GM21367 (cell line): ENCODE data around the gene KRTAP10-8.
"Not testable (repeated sequence)": the region's sequence is repeated elsewhere in the genome, so short reads cannot be mapped to it uniquely, and the experiment has no call there.

ENCODE experiments used
- ATAC-seq: cut with Tn5 transposase; IDR thresholded peaks from one replicate; pipeline ENCODE4 v1.9.1; 2021; ENCODE audit not compliant: unreplicated experiment

Gene KRTAP10-8

DNA sequence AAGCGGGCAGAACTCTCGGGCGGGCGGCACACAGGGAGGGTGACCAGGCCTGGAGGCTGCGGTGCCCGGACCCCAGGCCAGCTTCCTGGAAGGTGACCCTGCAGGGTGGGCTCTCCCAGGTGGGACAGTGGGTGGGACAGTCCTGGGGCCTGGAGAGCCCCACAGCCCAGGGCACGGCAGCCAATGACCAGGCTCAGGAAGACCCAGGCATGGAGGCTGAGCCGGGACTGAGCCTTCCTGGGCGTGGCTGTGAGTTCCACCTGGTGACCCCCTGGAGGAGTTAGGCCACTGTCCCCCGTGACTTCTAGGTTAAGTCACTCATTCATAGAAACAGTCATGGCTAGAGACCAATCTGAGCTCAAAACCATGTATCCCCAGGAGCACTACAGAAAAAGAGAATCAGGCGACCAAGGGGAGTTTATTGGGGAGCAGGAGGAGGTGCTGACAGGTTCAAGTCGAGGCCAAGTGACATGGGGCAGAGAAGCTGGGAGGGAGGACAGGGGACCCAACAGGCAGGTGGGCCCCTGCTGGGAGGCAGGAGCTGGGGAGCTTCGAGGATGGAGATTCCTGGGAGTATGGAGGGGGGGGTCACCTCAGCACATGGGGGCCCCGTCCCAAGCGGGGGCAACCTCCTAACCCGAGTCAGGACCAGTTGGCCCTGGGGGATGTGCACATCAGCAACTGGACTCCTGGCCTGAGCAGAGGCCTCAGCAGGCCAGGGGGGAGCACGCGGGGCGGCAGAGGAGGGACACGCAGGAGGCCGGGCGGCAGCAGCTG is 32.6 kb upstream of the KRTAP10-8 start:
- no peak for ATAC-seq

DNA sequence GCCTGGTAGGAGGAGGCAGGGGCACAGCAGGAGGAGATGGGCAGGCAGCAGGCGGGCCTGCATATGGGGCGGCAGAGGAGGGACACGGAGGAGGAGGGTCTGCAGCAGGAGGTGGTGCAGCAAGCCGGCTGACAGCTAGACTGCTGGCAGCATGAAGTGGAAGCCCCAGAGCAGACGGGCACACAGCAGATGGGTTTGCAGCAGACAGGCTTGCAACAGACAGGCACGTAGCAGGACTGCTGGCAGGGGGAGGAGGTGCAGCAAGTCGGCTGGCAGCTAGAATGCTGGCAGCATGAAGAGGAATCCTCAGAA is 32.1 kb upstream of the KRTAP10-8 start:
- no peak for ATAC-seq

DNA sequence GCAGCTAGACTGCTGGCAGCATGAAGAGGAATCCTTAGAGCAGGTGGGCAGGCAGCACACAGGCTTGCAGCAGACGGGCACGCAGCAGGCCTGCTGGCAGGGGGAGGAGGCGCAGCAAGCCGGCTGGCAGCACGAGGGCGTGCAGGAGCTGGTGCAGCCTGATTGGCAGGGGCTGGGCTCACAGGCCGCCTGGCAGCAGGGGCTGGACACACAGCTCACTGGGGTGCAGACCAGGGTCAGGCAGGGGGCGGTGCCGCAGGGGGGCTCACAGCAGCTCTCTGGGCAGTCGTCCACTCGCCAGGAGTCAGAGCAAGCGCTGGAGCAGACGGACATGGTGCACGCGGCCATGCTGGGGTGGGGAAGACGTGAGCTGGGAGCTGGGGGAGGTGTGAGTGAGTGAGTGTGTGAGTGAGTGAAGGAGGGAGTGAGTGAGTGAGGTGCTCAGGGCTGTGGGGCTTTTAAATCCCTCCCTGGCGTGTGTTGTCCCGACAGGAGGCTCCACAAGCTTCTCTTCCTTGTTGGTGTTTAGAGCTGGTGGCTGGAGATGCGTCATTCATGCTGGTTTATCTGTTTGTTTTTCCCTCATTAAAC is 31.6 kb upstream of the KRTAP10-8 start, which contains the start of gene KRTAP10-5:
KRTAP10-5 (minus strand) TSS at position 374 of the 591 bp plus-strand sequence; CDS start at position 348, 26 bp downstream.
- ATAC-seq = not testable (repeated sequence)

DNA sequence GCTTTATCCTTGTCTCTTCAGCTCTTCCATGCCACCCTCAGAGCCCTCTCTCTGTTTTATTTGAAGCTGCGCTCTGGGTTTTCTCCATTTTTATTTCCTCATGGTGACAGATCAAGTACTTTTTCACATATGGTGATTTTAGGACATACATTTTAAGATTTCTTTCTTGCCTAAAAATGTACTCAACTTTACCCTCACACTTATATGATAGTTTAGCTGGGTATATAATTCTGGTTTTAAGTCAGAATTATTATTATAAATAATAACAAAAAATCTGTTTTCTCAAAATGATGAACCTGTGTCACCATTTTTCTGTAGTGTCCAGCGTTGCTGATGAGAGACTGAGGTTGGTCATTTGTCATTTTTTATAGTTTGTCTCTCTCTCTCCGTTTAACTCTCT is 30.7 kb upstream of the KRTAP10-8 start:
- no peak for ATAC-seq

DNA sequence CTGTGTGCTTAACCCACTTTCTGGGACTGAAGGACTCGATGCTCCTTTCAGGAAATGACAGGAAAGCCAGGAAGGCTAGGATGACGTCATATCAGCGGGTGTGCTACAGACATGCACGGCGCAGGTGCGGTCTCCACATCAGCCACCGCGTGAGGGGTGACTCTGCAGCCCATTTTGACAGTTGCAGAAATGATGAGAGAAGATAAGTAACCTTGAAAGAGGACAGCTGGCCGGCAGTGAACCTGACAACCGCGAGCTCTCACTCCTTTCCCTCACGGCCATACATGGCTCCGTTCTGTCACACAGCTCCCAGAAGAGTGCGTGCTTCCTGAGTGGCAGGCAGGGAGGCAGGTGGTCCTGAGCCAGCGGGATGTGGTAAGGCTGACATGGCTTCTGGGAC is 29.8 kb upstream of the KRTAP10-8 start:
- no peak for ATAC-seq

DNA sequence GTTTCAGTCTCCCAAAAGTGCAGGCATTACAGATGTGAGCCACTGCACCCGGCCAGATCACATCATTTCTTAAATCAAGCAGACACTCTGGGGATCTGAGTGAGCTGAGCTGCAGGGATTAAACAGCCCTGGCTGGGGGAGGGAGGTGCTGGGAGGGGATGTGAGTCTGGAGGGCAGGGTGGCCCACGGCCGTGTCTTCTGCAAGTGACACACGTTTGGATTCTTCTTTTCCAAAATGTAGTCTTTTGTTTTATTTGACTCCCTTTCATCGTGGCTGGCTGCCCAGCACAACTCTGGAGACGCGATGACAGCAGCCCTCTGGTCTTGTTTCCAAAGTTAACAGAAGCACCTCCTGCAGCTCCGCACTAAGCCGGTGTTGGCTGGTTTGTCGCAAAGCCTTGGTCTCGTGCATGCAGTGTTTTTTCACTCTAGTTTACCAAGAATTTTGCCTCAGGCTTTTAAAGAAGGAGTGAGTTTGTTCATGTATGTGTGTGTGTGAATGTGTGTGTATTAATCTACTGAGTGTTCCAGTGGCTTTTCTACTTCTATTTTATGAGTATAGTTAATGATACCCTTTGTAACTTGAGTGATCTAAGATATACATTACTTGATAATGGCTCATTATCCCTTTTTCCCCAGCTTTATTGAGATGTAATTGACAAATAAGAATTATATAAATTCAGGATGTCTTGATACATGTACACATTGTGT is 28.6 kb upstream of the KRTAP10-8 start:
- ATAC-seq = no peak

DNA sequence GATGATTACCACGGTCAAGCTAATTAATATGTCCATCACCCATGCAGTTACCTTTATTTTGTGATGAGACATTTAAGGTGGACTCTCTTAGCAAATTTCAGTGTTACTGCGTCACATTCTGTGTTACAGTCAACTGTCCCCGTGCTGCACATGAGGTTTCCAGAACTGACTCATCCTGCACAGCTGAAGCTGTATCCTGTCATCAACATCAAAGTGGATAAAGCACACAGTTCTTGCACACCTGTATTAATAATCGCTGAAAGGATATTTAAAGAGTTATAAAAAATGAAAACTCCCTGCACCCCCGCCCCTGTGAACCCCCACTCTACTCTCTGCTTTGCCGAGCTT is 28.1 kb upstream of the KRTAP10-8 start:
- ATAC-seq = no peak

DNA sequence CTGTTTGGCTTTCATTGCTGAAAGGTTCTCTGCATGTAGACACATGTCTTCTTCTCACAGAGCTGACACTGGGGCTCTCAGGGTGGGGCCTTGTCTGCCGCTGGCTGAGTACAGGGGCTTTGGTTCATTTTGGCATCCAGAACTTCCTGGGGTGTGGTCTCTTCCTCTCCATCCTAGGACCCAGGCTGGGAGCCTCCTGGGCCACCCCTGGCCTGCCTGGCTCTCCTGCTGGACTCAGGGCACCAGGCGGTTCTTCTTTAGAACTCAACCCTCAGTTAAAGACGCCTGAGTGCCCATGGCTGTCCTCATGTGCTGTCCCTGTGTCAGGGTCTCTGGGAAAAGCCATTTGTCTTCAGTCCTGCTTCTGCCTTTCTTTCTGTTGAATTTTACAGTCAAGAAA is 26.0 kb upstream of the KRTAP10-8 start:
- ATAC-seq = no peak

DNA sequence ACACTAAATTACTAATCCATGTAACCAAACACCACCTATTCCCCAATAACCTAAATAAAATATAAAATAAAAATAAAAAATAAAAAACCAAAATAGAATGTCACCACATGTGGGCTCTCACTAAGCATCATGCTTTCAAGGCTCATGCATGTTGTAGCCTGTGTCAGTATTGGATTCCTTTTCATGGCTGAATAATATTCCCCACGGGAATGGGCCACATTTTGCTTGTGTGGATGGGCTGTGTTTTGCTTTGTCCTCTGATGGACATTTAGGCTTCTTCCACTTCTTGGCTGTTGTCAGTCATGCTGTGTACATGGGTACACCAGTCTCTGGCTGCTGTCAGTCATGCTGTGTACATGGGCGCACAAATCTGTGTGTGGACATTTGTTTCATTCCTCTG is 22.8 kb upstream of the KRTAP10-8 start:
- ATAC-seq = no peak

DNA sequence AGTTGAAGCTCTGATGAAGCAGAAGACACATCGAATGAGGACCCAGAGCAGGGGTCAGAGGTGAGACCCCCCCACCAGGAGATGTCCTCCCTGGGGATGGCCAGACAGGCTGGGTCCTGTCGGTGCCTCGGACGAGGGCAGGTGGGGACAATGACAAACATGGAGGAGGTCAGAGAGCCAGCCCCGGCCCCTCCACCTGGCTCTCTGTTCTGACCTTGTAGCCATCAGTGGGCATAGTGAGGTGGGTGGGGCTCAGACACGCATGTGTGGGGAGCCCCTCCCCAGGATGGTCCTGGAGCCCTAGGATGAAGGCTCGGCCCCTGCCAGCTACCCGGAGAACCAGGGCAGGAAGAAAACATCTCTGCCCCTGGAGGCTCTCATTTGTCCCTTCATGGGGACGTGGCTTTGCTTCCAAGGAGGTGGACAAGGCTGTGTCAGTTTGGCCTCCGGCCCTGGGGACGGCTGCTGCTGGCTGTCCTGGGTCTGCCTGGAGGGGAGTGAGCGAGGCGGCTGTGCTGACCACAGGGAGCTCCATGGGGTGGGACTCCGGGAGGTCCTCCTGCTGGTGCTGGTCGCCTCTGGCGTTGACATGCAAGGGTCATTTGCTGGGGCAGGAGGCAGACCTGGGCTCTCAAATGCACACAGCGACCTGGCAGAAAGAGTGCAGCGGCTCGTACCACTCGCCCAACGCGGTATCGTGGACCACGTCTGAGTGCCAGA is 22.1 kb upstream of the KRTAP10-8 start:
- ATAC-seq = no peak

DNA sequence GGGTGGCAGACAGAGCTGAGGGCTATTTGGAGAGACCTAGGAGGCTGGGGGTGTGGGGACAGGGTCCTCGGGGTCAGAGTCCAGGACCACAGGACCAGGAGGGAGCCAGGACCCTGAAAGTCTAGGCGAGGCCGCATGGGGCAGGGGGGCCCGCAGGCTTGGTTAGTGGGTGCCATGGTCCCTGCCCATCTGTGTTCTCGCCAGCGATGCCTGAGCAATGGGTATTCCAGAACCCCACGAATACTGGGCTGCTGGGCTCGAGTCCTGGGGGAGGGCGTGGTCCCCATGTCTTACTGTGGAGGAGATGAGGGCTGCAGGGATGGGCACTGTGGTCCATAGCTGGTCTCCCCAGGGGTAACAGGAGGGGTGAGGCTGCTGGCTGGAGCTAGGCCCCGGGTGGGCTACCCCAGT is 21.6 kb upstream of the KRTAP10-8 start:
- no peak for ATAC-seq

DNA sequence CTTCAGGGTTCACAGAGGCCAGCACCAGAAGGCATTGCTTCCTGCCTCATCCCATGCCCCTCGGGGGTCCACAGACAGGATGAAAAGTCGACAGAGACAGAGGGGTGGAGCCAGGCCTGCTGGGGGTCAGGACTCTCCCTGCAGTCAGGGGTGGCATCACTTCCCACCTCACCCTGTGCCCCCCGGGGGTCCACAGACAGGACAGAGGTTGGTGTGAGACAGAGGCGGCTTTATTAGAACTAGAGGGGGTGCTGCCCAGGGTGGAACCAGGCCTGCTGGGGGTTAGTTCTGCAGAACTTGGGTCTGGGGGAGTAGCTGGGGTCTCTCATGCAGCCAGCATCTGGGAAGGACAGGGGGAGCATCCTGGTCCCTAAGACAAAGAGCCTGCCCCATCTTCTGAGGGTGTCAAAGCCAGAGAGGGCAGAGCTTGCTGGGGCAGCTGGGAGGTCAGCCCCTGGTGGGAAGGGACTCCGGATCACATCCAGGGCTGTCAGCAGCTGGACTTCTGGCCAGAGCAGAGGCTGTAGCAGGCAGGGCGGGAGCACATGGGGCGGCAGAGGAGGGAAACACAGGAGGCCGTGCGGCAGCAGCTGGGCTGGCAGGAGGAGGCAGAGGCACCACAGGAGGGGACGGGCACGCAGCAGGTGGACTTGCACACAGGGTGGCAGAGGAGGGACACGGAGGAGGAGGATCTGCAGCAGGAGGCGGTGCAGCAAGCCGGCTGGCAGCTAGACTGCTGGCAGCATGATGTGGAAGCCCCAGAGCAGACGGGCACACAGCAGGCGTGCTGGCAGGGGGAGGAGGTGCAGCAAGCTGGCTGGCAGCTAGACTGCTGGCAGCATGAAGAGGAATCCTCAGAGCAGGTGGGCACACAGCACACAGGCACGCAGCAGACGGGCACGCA is 20.7 kb upstream of the KRTAP10-8 start:
- not testable (repeated sequence) for ATAC-seq

DNA sequence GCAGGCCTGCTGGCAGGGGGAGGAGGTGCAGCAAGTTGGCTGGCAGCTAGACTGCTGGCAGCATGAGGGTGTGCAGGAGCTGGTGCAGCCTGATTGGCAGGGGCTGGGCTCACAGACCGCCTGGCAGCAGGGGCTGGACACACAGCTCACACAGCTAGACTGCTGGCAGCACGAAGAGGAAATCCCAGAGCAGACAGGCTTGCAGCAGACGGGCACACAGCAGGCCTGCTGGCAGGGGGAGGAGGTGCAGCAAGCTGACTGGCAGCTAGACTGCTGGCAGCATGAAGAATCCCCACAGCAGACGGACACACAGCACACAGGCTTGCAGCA is 20.1 kb upstream of the KRTAP10-8 start:
- not testable (repeated sequence) for ATAC-seq

DNA sequence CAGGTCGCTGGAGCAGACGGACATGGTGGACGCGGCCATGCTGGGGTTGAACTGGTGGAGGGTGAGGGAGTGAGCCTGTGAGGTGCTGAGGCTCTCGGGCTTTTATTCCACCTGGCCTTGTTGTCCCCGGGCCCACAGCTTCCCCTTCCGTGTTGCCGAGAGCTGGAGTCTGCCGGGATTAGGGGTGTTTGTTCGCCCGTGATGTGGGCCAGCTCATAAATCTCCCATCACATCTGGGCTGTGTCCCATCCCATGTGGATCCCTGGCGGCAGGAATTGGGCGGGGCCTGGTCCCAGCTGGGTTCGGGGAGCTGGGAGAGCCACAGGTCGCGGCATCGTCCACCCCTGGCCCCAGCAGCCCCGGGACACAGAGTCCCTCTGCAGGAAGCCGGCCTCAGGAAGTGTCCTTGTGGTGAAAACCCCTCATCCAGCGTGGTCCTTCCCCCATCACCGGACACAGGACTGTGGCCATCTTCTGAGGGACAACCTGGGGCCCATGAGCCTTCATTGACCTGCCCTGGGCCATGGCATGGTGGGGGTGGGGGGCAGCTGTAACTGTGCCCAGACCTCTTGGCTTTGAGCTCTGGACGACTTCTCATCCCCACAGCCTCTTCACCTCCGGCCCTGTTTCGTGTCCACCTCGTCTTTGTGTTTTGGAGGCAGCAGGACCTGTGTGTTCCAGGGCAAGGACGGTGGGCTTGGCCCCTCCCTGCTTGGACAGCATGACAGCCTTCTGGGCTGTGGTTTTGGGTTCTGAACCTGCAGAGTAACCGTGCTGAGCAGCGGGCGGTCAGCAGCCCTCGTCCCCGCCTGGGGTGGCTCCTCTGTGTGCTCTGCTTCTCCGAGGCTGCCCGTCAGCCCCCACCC is 19.2 kb upstream of the KRTAP10-8 start, which contains the start of gene KRTAP10-6:
KRTAP10-6 (minus strand) TSS at position 60 of the 866 bp plus-strand sequence; CDS start at position 39, 21 bp downstream.
- no peak for ATAC-seq

DNA sequence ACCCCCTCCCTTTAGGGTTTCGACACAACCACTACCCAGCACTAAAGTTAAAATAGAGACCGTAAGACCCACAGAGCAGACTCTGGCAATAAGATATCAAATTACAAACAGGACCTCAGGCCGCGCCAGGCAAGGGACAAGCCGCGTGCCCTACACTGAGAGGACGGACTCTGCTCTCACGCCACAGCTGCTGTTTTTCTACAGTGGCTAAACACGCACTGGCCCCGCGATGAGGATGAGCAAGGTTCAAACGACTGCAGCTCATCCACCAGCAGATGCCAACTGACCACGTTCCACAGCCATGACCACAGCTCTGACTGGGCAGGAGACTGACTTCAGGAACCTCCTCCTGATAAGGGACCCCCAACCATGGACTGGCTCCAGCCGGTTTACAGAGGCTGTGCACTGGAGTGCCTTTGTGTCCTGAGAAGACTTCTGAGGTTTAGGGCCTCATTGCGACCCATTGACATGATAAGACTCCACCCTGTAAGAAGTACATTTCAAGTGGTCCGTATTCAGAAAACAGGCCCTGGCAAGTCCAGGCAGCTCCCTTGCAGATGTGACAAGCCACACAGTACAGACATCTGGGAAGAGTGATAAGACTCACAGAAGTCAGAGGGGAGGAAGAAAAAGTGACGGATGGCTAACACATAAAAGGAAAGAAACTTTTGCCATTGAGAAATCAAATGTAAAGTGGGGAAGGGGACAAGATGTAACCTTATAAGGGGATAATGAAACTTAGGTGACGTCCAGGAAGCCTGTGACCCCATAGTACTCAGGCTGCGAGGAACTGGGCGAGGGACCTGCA is 18.1 kb upstream of the KRTAP10-8 start:
- ATAC-seq = no peak

DNA sequence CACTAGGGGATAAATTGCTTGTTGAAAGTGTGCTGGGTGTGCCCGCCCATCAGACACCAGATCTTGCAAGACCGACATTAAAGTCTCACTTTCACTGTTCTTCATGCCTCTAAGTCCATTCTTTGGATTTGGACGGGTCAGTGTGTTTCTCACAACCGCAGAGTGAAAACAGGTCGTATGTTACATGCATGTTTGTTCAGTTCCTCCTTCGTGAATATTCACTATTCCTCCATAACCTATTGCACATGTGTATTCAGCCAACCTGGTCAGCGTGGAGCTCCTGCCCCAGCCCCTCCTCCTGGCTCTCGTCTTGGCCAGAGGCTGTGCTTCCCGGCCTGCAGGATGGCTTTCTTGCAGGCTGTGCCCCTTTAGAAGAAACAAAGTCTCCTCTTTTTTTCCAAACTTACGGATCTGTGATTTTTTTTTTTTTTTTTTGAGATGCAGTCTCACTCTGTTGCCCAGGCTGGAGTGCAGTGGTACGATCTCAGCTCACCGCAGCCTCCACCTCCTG is 17.4 kb upstream of the KRTAP10-8 start:
- ATAC-seq = no peak

DNA sequence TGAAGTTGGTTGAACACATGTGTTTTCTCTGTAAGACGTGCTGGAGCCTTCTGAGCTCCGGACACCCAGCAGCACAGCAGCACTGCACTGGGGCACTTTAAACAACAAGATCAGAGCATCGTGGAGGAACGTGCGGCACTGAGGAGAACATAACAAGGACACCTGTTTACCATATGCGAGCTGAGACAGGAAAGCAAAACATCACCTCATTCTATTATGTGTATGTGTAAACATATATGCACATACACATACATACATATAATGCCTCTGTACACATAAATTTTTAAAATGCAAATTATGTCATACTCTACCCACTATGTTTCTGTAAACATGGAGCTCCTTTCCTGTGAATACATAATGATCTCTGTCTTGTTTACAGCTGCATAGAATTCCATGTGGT is 16.4 kb upstream of the KRTAP10-8 start:
- no peak for ATAC-seq

DNA sequence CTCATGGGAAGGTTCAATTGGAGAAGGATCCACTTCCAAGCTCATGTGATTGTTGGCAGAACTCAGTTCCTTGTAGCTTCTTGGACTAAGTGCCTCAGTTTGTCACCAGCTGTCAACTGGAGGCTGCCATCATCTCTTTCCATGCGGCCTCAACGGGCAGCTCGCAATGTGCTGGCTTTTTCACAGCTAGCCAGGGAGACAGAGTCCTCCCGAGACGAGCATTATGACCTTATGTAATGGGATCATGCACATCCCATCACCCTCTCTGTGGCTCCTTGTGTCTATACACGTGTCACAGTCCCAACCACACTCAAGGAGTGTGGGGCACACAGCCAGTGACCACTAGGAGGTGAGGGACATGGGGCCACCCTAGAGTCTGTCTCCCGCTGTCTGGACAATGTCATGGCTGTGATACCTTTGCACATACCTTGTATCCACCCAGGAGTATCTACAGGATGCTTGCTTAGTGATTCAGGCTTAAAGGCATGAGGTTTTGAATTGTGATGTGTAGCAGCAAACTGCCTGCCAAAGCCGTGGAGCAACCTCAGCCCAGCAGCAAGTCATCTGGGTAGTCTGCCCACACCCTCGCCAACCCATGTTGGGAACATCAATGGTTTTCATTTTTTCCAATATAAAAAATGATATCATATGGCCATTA is 15.7 kb upstream of the KRTAP10-8 start:
- ATAC-seq = no peak
